ENCODE results near the gene KCNQ5.

Gene KCNQ5

DNA sequence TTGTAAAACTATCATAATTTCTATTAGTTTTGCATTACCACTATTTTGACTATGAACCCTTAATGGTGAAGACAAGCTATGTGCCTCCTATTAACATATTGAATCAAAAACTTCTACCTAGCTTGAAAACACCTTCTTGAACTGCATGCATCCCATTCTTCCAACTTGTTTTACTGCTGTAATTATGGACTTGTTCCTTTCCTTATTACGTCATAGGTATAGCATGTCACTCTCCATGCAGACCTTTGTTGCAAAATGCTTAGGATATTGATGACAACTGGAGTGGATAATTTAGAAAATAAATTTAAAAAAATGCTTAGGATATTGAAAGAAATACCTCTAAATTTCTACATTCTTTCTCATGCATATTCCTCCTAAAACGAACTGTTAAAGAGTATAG, 219.3 kb downstream of the KCNQ5 start:
- DNase-seq (ENCODE audit: low spot score) = no peak
- Histone ChIP-seq H3K27ac (ENCODE audit: poor library complexity, severe bottlenecking) (no peak overlapping the region), H3K36me3 (ENCODE audit: low read depth) (no peaks in the 10 kb centered on the region), H3K4me1 (ENCODE audit: insufficient read depth, poor library complexity, severe bottlenecking) (no peaks in the 10 kb centered on the region), H3K27me3 (ENCODE audit: insufficient read depth, poor library complexity, severe bottlenecking) (no peaks in the 10 kb centered on the region), H3K4me3 (ENCODE audit: severe bottlenecking) (no peak overlapping the region), H3K9me3 (ENCODE audit: severe bottlenecking) (no peaks in the 10 kb centered on the region)
- TF ChIP-seq, protein P1, sequence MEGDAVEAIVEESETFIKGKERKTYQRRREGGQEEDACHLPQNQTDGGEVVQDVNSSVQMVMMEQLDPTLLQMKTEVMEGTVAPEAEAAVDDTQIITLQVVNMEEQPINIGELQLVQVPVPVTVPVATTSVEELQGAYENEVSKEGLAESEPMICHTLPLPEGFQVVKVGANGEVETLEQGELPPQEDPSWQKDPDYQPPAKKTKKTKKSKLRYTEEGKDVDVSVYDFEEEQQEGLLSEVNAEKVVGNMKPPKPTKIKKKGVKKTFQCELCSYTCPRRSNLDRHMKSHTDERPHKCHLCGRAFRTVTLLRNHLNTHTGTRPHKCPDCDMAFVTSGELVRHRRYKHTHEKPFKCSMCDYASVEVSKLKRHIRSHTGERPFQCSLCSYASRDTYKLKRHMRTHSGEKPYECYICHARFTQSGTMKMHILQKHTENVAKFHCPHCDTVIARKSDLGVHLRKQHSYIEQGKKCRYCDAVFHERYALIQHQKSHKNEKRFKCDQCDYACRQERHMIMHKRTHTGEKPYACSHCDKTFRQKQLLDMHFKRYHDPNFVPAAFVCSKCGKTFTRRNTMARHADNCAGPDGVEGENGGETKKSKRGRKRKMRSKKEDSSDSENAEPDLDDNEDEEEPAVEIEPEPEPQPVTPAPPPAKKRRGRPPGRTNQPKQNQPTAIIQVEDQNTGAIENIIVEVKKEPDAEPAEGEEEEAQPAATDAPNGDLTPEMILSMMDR (IDR thresholded peaks at IDR 0.05; ENCODE audit: poor library complexity, severe bottlenecking) = no peak
- no peak for ATAC-seq (ENCODE audit: low read depth)

DNA sequence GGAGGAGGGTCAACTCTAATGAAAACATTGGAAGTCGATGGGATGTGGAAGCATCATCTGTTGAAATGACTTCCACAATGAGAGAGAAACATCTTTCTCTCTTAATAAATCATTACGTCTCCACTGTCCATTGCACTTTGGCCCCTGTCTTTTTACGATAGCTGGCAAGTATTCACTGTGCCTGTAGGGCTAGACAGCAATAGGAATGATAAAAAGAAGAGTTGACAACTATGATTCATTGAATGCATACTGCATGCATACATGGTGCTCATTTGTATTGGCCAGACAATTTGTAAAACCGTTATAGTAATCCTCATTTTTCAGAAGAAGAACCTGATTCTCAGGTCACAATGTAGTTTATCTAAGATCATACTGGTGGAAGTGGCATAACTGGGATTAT, 220.3 kb downstream of the KCNQ5 start:
- no peak overlapping the region for H3K4me3 ChIP-seq (ENCODE audit: severe bottlenecking)
- H3K27me3 ChIP-seq (ENCODE audit: insufficient read depth, poor library complexity, severe bottlenecking) = no peaks in the 10 kb centered on the region
- no peak for ATAC-seq (ENCODE audit: low read depth)
- H3K9me3 ChIP-seq (ENCODE audit: severe bottlenecking) = no peaks in the 10 kb centered on the region
- no peaks in the 10 kb centered on the region for H3K4me1 ChIP-seq (ENCODE audit: insufficient read depth, poor library complexity, severe bottlenecking)
- H3K36me3 ChIP-seq (ENCODE audit: low read depth) = no peaks in the 10 kb centered on the region
- H3K27ac ChIP-seq (ENCODE audit: poor library complexity, severe bottlenecking) = no peak overlapping the region
- no peak for DNase-seq (ENCODE audit: low spot score)
- TF ChIP-seq, protein P1 (IDR thresholded peaks at IDR 0.05; ENCODE audit: poor library complexity, severe bottlenecking) = no peak

DNA sequence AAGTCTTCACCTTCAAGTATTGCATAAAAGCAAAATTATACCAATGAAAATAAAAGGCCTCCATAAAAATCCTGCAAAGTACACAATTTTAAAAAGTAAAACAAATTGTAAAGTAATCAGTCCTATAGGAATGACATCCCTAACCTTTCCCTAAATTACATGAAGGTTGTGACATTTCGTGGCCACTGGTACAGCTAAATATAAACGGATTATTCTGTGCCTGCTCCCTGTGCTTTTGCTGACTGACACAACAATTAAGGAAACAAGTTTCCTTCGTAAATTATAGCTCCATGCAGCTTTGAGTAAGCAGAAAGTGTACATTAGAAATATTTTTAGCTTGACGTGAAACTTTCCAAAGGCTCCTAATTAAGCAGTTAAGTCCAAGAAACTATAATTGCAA, 222.8 kb downstream of the KCNQ5 start:
- H3K27ac ChIP-seq (ENCODE audit: poor library complexity, severe bottlenecking) = no peak overlapping the region
- DNase-seq (ENCODE audit: low spot score) (no peak), ATAC-seq (ENCODE audit: low read depth) (no peak)
- H3K36me3 ChIP-seq (ENCODE audit: low read depth) = no peaks in the 10 kb centered on the region
- H3K4me1 ChIP-seq (ENCODE audit: insufficient read depth, poor library complexity, severe bottlenecking) = no peaks in the 10 kb centered on the region
- no peak overlapping the region for H3K4me3 ChIP-seq (ENCODE audit: severe bottlenecking)
- no peaks in the 10 kb centered on the region for H3K9me3 ChIP-seq (ENCODE audit: severe bottlenecking)
- no peaks in the 10 kb centered on the region for H3K27me3 ChIP-seq (ENCODE audit: insufficient read depth, poor library complexity, severe bottlenecking)
- TF ChIP-seq, protein P1 (IDR thresholded peaks at IDR 0.05; ENCODE audit: poor library complexity, severe bottlenecking) = no peak

DNA sequence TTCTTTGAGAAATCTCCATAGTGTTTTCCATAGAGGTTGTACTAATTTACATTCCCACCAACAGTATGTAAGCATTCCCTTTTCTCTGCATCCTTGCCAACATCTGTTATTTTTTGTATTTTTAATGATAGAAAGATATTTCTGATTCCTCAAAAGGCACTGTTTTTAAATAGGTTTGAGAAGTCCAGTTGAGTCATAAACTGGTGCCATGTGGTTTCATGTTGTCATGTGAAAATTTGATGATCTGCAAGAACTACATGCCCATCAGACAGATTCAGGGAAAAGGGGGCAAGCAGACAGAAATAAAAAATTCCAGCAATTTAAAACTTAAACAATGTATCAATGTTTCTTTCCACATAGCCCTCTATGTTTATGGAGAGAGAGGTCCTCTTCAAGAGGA, 227.5 kb downstream of the KCNQ5 start:
- no peak for ATAC-seq (ENCODE audit: low read depth)
- Histone ChIP-seq H3K4me3 (ENCODE audit: severe bottlenecking) (no peak overlapping the region), H3K9me3 (ENCODE audit: severe bottlenecking) (no peaks in the 10 kb centered on the region), H3K27ac (ENCODE audit: poor library complexity, severe bottlenecking) (no peak overlapping the region), H3K36me3 (ENCODE audit: low read depth) (no peaks in the 10 kb centered on the region), H3K4me1 (ENCODE audit: insufficient read depth, poor library complexity, severe bottlenecking) (no peaks in the 10 kb centered on the region), H3K27me3 (ENCODE audit: insufficient read depth, poor library complexity, severe bottlenecking) (no peaks in the 10 kb centered on the region)
- DNase-seq (ENCODE audit: low spot score) = no peak
- TF ChIP-seq, protein P1 (IDR thresholded peaks at IDR 0.05; ENCODE audit: poor library complexity, severe bottlenecking) = no peak

DNA sequence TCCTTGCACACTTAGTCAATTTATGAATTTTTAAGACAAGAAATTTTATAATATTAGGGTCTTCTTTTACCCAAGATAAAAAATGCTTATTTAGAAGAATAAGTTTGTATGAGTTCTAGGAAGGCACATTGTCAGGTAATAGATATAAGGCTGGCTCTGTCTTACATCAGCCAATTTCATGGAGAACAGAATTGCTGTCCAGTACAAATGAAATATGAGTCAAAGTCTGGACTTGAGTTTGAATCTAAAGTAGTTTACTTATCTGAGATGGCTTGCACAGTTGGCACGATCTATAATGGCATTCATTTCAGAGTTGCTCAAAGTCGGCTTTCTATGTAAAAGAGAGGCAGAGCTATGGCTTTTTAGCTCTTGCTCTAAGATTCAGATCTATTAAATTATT, 228.2 kb downstream of the KCNQ5 start:
- no peak for DNase-seq (ENCODE audit: low spot score)
- Histone ChIP-seq H3K9me3 (ENCODE audit: severe bottlenecking) (no peaks in the 10 kb centered on the region), H3K36me3 (ENCODE audit: low read depth) (no peaks in the 10 kb centered on the region), H3K27me3 (ENCODE audit: insufficient read depth, poor library complexity, severe bottlenecking) (no peaks in the 10 kb centered on the region), H3K4me3 (ENCODE audit: severe bottlenecking) (no peak overlapping the region), H3K4me1 (ENCODE audit: insufficient read depth, poor library complexity, severe bottlenecking) (no peaks in the 10 kb centered on the region), H3K27ac (ENCODE audit: poor library complexity, severe bottlenecking) (no peak overlapping the region)
- no peak for ATAC-seq (ENCODE audit: low read depth)
- TF ChIP-seq, protein P1 (IDR thresholded peaks at IDR 0.05; ENCODE audit: poor library complexity, severe bottlenecking) = no peak

Measured in RWPE2 (cell line).